Activated CD4-positive, alpha-beta T cell treated with anti-CD3 and anti-CD28 coated beads, Interleukin-2, amount 10 ng/mL, durations not matched to agents 7 days and 5 days (primary cell): ENCODE data around the gene ZNF396. TPM values are rescaled to one million over a fixed set of nuclear protein-coding genes. Genes with fewer than 3 reads are reported as not detected.

Experiments
- CTCF ChIA-PET: fragments of 350-600 bp; sonication (Branson Sonifier 250); formaldehyde crosslinking; loops from one replicate; lab custom pipeline; 2021; ENCODE audit warnings: antibody characterized with exemption; lab: Charles Lee
- POLR2A ChIA-PET: fragments of 350-600 bp; sonication (Branson Sonifier 250); formaldehyde crosslinking; loops from one replicate; lab custom pipeline; 2021; ENCODE audit warnings: antibody characterized with exemption; lab: Charles Lee
- DNase-seq: peaks from one replicate; pipeline ENCODE4 v3.0.0-alpha.2; 2020
- H3K27ac Mint-ChIP-seq: one replicate; pipeline ENCODE4 v1.8.0; 2021; ENCODE audit warnings: mild to moderate bottlenecking, moderate library complexity, mixed read lengths
- H3K27me3 Mint-ChIP-seq: one replicate; pipeline ENCODE4 v1.8.0; 2021; ENCODE audit warnings: mixed read lengths
- H3K36me3 Mint-ChIP-seq: one replicate; pipeline ENCODE4 v1.8.0; 2021; ENCODE audit warnings: low read depth, mixed read lengths
- H3K4me1 Mint-ChIP-seq: one replicate; pipeline ENCODE4 v1.8.0; 2021; ENCODE audit warnings: mixed read lengths
- H3K4me3 Mint-ChIP-seq: one replicate; pipeline ENCODE4 v1.8.0; 2021; ENCODE audit warnings: mild to moderate bottlenecking, moderate library complexity, mixed read lengths
- H3K9me3 Mint-ChIP-seq: one replicate; pipeline ENCODE4 v1.8.0; 2021; ENCODE audit warnings: mixed read lengths
- total RNA-seq, 2 experiments: library from RNA; stranded (reverse); gene quantifications; one replicate each; pipeline ENCODE4 v1.2.3, GENCODE V29; 2021

ZNF396 gene
- total RNA-seq: under 1 TPM; 0.50 to 0.77 TPM

DNA sequence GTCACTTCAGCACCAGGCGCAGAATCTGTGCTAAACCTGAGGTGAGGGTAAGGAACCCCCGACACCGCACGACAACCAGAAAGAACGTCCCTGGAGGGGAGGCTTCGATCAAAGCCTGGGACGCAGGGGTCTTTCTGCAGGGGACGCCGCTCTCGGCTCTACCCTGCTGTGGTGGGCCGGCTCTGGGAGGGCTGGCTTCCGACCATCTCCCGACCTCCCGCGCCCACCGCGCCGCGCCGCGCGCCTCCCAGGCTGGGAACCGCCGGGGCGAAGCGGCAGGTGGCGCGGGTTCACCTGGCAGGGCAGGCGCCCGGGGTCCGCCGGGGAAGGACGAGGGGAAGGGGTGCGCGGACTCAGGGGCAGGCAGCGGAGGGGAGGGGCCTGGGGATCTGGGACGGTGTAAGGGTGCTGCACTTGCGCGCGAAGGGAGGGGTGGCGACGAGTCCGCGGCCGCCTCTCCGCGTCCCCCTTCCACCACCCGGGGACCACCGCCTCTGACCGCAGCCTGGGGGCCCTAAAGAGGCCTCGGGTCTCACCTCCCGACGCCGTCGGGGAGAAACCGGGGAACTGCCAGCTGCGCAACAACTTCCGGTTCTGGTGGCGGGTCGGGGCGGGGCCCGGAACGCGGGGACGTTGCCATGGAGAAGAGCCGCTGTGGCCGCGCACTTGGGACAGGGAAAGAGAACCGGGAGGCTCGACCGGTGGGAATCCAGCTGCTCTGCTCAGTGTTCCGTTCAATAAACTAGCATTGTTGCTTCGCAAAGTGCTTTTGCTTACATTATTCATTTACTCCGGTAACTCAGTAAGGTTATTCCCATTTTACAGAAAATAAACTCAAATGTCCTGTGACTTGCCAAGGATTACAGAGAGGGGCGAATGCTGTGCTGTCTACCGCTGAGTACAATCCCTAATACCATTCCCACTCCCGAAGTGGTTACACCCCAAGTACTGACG lies at the start of gene ZNF396:
Gene ZNF396, minus strand, starts transcription at position 596 of the 954 bp plus-strand sequence. CDS start 3,045 bp downstream, outside the sequence.
- POLR2A ChIA-PET: no interaction called here
- H3K9me3 Mint-ChIP-seq: no peaks in the 10 kb centered on the region
- peak within 1 kb of the TSS; percentile 66 for H3K27ac Mint-ChIP-seq
- H3K36me3 Mint-ChIP-seq: no peaks in the 10 kb centered on the region
- H3K4me1 Mint-ChIP-seq: peaks cover 20% of the 10 kb centered on the region
- CTCF ChIA-PET: interaction anchor here (1.0 kb wide), 1 partner anchor 9 kb away, joined by 3 read pairs; no protein-coding TSS in a partner anchor
- DNase-seq: peak; percentile 71
- peaks cover 16% of the 10 kb centered on the region for H3K27me3 Mint-ChIP-seq
- peak within 1 kb of the TSS; percentile 73 for H3K4me3 Mint-ChIP-seq

DNA sequence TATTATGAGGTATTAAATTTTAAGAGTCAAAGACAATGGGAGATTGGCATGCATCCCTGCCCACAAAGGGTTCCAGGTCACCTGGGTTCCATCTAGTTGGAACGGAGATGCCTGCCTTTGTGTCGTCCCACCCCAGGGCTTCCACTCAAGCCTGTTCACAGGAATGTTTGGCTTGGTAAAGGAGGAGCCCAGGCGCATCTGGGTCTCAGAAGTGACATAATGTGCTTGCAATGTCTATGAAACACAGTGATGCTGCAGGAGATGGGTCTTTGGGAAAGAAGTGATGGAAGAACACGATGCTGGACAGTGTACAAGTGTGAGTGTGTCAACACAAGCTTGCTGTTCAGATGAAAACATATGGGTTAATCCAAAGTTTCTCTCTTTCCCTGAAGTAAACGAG lies 49.6 kb upstream of the ZNF396 start:
- DNase-seq: no peak
- Mint-ChIP-seq H3K36me3 (no peaks in the 10 kb centered on the region), H3K9me3 (no peaks in the 10 kb centered on the region), H3K27ac (no peak overlapping the region), H3K27me3 (no peaks in the 10 kb centered on the region), H3K4me1 (no peaks in the 10 kb centered on the region), H3K4me3 (no peak overlapping the region)
- POLR2A ChIA-PET: no interaction called here
- CTCF ChIA-PET: interaction anchor here (0.6 to 1.4 kb wide), 2 partner anchors 12 to 192 kb away, joined by 3 read pairs; no protein-coding TSS in a partner anchor

DNA sequence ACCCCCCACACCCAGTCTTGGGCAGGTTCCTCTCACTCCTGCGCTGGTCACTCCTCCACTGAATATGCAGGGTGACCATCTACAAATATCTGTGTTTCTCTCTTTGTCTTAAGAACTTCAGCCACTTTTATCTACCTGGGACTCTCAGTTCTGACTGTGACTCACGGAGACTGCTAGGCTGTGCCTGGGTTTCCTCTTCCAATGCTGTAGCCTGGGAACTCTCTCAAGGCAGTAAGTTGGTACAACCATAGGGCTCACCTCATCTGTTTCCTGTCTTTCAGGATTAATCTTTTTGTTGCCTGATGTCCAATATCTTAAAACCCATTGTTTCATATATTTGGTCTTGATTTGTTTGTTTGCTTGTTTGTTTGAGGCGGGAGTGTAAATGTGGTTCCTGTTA lies 47.2 kb upstream of the ZNF396 start:
- DNase-seq: no peak
- no peak overlapping the region for H3K4me3 Mint-ChIP-seq
- H3K27ac Mint-ChIP-seq: no peak overlapping the region
- no peaks in the 10 kb centered on the region for H3K4me1 Mint-ChIP-seq
- H3K36me3 Mint-ChIP-seq: no peaks in the 10 kb centered on the region
- no peaks in the 10 kb centered on the region for H3K9me3 Mint-ChIP-seq
- H3K27me3 Mint-ChIP-seq: no peaks in the 10 kb centered on the region
- ChIA-PET POLR2A (no interaction called here), CTCF (no interaction called here)

DNA sequence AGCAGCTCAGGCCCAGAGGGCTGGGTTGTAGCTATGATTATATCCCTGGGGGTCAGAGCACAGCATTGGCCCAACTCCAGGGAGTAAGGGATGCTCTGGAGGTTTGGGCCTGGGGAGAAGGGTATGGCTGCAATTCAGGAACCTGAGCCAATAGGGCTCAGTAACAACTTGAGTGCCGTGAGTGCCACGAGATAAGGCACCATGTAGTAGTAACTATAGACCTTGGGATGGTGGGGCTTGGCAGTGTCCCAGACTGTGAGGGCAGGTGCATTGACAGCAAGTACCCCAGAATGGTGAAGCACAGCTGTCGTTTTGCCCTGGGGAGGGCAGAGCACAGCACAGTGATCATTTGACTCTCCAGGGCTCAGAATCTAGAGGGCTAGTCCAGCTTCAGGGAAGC lies 45.1 kb upstream of the ZNF396 start:
- POLR2A ChIA-PET: no interaction called here
- CTCF ChIA-PET: interaction anchor here (1.2 to 1.3 kb wide), 2 partner anchors 11 to 36 kb away, joined by 4 to 5 read pairs; no protein-coding TSS in a partner anchor
- no peak for DNase-seq
- Mint-ChIP-seq H3K27me3 (peaks cover 3% of the 10 kb centered on the region), H3K4me1 (no peaks in the 10 kb centered on the region), H3K9me3 (peaks cover 3% of the 10 kb centered on the region), H3K4me3 (no peak overlapping the region), H3K27ac (no peak overlapping the region), H3K36me3 (no peaks in the 10 kb centered on the region)

DNA sequence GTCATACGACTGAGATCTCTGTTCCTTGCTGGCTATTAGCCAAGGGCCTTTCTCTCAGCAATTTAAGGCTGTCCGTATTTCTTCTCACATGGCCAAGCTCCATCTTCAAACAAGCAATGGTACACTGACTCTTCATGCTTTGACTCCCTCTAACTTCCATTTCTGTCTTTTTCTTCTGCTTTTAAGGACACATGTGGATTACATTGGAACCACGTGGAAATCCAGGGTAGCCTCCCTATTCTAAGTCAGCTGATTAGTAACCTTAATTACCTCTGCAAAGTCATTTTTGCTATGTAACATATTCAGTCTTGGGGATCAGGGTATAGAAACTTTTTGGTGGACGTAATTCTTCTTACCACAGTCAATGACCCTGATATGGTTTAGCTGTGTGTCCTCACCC lies 41.5 kb upstream of the ZNF396 start:
- ChIA-PET CTCF (no interaction called here), POLR2A (no interaction called here)
- DNase-seq: no peak
- Mint-ChIP-seq H3K9me3 (peaks cover 6% of the 10 kb centered on the region), H3K4me3 (no peak overlapping the region), H3K36me3 (no peaks in the 10 kb centered on the region), H3K4me1 (peaks cover 11% of the 10 kb centered on the region), H3K27me3 (peaks cover 8% of the 10 kb centered on the region), H3K27ac (no peak overlapping the region)

DNA sequence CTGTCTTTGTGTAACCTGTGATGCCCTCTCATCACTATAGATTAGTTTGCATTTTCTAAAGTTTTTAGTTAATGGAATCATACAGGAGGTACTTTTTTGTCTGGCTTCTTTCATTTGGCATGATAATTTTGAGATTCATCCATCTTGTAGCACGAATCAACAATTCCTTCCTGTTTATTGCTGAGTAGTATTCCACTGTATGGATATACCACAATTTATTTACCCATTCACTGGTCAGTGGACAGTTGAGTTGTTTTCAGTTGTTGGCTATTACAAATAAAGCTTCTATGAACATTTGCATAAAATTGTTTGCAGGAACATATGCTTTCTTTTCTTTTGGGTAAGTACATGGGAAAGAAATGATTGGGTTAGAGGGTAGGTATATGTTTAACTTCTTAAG lies 40.1 kb upstream of the ZNF396 start:
- POLR2A ChIA-PET: interaction anchor here (0.7 kb wide), 1 partner anchor 883 kb away, joined by 3 read pairs; no protein-coding TSS in a partner anchor
- Mint-ChIP-seq H3K36me3 (no peaks in the 10 kb centered on the region), H3K9me3 (peaks cover 6% of the 10 kb centered on the region), H3K27ac (no peak overlapping the region), H3K27me3 (peaks cover 9% of the 10 kb centered on the region), H3K4me3 (no peak overlapping the region), H3K4me1 (peaks cover 20% of the 10 kb centered on the region)
- DNase-seq: no peak
- CTCF ChIA-PET: no interaction called here

DNA sequence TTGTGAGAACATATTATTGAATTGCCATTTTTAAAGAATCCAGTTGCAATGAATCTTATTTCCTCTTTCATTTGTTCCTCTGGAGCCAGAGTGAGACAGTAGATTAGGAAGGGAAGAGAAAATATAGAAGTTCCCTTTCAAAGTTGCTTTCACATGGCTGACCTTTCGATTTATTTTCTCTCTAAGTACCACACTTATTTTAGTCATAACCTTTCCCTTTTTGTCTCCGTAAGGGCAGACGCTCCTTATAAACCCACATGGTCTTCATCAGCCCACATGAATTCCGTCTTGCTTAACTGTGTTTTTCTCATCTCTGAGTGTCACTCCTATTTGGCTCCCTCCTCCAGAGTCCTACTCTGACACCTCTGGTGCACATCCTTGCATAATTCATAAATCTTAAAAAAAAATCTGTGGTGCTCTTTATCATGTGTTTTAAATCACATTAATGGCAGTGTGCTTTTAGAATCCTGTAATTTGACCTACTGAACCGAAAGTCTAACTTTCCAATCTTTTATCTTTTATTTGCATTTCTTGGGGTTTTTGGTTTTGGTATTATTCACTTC lies 38.5 kb upstream of the ZNF396 start:
- H3K27me3 Mint-ChIP-seq: peaks cover 9% of the 10 kb centered on the region
- no peak for DNase-seq
- POLR2A ChIA-PET: no interaction called here
- no peaks in the 10 kb centered on the region for H3K36me3 Mint-ChIP-seq
- no peak overlapping the region for H3K27ac Mint-ChIP-seq
- CTCF ChIA-PET: interaction anchor here (0.6 kb wide), 1 partner anchor 82 kb away, joined by 3 read pairs; the partner anchor contains the start of gene INO80C
- peaks cover 6% of the 10 kb centered on the region for H3K9me3 Mint-ChIP-seq
- peaks cover 22% of the 10 kb centered on the region for H3K4me1 Mint-ChIP-seq
- no peak overlapping the region for H3K4me3 Mint-ChIP-seq

DNA sequence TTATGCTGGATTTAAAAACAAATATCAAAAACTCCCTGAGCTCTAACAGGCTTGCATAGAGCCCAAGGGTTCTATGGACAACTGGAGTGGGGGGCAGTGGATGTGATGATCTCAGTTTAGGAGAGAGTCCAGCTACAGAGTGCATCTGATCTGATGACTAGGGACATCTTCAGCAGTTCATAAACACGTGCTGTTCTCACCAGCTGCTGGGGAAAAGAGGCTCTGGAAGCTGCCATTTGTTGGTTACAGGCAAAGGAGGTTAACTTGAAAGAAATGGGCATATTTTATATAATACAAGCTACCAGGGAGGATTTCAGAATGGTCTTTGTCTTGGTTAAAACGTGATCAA lies 36.0 kb upstream of the ZNF396 start:
- CTCF ChIA-PET: interaction anchor here (0.5 to 0.7 kb wide), 4 partner anchors 39 to 106 kb away, joined by 3 read pairs; no protein-coding TSS in a partner anchor
- Mint-ChIP-seq H3K27me3 (peaks cover 9% of the 10 kb centered on the region), H3K4me3 (no peak overlapping the region), H3K36me3 (no peaks in the 10 kb centered on the region), H3K4me1 (peaks cover 33% of the 10 kb centered on the region), H3K9me3 (peaks cover 6% of the 10 kb centered on the region), H3K27ac (no peak overlapping the region)
- DNase-seq: no peak
- POLR2A ChIA-PET: no interaction called here

DNA sequence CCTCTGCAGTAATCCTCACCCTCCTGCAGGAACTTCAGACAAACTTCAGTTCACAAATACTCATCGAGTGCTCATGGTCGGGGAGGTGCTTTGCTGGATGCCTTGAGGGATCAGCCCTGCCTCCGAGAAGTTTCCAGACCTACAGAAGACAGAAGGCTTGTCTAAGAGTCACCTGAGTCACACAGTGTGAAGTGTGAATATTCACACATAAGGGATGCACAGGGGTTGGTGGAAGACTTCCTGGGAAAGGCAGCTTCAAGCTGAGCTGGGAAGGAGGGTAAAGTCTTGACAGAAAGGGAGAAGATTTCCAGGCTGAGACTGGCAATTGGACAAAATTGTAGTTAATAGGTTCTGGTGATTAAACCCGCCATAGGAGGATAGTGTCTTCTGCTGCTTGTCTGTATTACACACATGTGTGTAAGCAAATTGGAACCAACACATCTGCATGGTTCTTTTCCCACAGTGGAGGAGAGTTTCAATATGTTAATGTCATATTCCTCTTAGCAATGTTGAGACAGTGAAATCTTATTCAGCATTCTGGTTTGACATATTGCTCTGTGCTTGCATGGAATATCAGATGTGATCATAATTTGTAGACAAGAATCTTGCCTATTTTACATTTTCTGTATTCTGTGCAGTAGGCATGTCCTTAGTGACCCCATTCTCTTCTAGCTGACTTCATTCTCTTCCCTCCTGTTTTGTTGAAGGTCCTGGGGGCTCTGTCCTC lies 34.7 kb upstream of the ZNF396 start:
- H3K9me3 Mint-ChIP-seq: no peaks in the 10 kb centered on the region

DNA sequence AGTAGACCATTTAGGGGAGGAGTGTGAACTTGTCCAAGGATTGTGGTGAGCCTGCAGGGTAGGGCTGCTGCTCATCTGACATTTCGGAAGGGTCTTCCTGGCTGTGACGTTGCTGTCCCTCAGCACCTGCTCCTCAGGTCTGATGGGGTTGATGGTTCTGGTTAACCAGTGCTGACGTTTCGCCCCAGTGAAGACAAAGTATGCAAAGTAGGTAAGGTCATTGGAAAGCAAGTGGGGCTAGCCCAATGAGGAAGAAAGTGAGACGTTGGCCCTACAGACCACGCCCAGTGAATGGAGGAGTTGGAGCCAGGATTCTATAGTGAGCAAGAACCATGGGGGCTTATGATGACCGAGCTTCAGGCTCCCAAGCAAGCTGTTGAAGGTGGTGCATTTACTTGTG lies 33.4 kb upstream of the ZNF396 start:
- CTCF ChIA-PET: interaction anchor here (1.3 kb wide), 1 partner anchor 12 kb away, joined by 4 read pairs; no protein-coding TSS in a partner anchor
- no peaks in the 10 kb centered on the region for H3K9me3 Mint-ChIP-seq
- POLR2A ChIA-PET: no interaction called here
- H3K4me1 Mint-ChIP-seq: peaks cover 29% of the 10 kb centered on the region
- DNase-seq: no peak
- H3K36me3 Mint-ChIP-seq: no peaks in the 10 kb centered on the region
- no peak overlapping the region for H3K4me3 Mint-ChIP-seq
- no peak overlapping the region for H3K27ac Mint-ChIP-seq
- peaks cover 6% of the 10 kb centered on the region for H3K27me3 Mint-ChIP-seq

More for the DNA sequence above, 34.7 kb upstream of the ZNF396 start:
- DNase-seq: no peak
- ChIA-PET POLR2A (no interaction called here), CTCF (interaction anchor here (1.3 kb wide), 1 partner anchor 11 kb away, joined by 4 read pairs; no protein-coding TSS in a partner anchor)
- no peak overlapping the region for H3K27ac Mint-ChIP-seq
- peaks cover 33% of the 10 kb centered on the region for H3K4me1 Mint-ChIP-seq
- peaks cover 3% of the 10 kb centered on the region for H3K27me3 Mint-ChIP-seq
- no peaks in the 10 kb centered on the region for H3K36me3 Mint-ChIP-seq
- no peak overlapping the region for H3K4me3 Mint-ChIP-seq

DNA sequence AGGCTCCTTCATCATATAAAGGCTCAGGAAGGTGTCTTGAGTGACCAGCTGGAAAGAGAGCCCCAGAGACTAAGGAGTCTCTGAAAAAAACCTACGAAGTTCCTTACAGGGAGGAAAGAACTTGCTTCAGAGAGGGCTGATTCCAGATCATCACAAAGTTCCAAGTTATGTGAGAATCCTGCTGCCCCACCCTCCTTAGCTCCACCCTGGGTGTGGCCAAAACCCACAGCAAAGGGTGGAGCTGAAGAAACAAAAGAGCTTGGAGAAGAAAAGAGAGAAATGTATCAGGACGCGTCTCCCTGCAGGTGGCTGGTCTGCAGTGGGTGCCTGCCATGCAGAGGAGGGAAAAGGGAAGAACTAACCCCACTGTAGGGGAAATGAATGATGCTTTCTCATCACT lies 32.8 kb upstream of the ZNF396 start:
- Mint-ChIP-seq H3K36me3 (no peaks in the 10 kb centered on the region), H3K27ac (no peak overlapping the region), H3K9me3 (no peaks in the 10 kb centered on the region), H3K4me3 (no peak overlapping the region), H3K27me3 (peaks cover 10% of the 10 kb centered on the region), H3K4me1 (peaks cover 22% of the 10 kb centered on the region)
- ChIA-PET CTCF (no interaction called here), POLR2A (no interaction called here)
- DNase-seq: no peak

DNA sequence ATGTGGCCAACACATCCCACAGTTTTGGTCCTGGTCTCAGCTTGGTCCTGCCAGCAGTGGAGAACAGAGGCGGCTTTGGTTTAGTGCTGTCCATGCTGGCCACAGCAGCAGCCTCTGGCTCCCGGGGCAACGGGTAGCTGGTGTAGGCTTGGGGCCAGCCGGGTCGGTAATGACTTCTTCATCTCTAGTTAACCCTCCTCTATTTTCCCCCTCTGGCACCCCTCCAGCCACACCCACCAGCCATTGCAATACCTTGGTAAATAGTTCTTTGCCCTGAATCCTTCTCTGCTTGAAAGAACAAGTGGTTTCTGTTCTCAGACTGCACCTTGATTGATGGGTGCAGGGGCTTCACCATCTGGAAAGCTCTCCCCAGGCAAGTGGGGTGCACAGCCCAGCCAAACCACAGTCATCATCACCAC lies 31.7 kb upstream of the ZNF396 start:
- peaks cover 13% of the 10 kb centered on the region for H3K27me3 Mint-ChIP-seq
- ChIA-PET CTCF (interaction anchor here (1.2 kb wide), 1 partner anchor 11 kb away, joined by 3 read pairs; no protein-coding TSS in a partner anchor), POLR2A (no interaction called here)
- DNase-seq: no peak
- H3K9me3 Mint-ChIP-seq: no peaks in the 10 kb centered on the region
- H3K27ac Mint-ChIP-seq: no peak overlapping the region
- no peak overlapping the region for H3K4me3 Mint-ChIP-seq
- peaks cover 22% of the 10 kb centered on the region for H3K4me1 Mint-ChIP-seq
- no peaks in the 10 kb centered on the region for H3K36me3 Mint-ChIP-seq
